Measurements from ENCODE around the gene COLQ. TPM values are rescaled to one million over a fixed set of nuclear protein-coding genes. Genes with fewer than 3 reads are reported as not detected.

Gene COLQ
- polyA plus RNA-seq, 1 donor from 2014 or later: not detected

DNA sequence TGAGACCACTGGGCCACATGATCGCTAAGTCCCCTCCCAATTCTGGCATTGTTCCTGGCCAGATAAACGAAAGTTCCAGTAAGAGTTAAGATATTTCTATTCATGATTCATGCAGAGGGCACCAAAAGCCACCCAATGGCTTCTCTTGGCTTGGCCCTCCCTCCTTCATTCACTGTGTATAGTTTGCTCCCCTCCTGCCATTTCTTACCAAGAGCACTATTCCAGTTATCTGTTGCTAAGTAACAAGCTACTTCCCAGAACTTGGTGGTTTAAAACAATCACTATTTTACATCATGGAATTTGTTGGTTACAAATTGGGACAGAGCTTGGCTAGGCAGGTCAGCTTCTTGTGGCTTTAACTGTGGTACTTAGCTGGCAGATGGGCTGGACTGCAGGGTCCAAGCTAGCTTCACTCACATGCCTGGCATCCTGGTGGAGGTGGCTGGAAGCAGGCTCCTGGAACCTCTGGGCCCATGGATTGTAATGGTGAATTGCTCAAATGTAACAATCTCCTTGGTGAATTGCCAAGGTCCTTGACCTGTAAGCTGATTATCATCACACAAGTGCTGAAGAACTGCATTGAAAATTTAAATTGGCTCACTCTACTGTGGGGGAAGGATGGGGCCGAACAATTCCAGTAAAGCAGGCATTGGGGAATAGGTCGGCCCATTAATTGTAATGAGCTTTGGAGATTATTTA lies 77.5 kb downstream of the COLQ start:
- Mint-ChIP-seq H3K4me3 (no peak overlapping the region), H3K27me3 (no peaks in the 10 kb centered on the region), H3K27ac (no peak overlapping the region), H3K4me1 (peaks cover 0 to 3% (median 0%) of the 10 kb centered on the region in 3 donors), H3K36me3 (peaks cover 2% of the 10 kb centered on the region), H3K9me3 (no peaks in the 10 kb centered on the region)

DNA sequence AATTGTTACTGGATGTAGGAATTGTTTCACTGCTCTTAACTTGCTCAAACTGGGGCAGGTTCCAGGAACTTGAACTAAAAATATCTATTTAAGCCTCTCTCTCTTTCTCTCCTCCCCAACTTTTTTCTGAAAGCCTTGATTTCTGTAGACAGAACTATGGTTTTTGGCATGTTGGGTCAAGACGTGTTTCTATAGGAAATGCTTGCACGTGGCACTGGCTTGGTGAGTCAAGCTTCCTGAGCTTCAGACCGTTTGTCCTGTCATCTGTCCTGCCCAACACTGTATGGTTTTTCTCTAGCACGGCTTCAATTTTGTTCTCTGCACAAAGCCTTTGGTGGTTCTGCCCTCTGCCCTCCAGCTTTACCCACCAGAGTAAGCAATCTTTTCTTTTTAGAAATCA lies 80.6 kb downstream of the COLQ start:
- no peaks in the 10 kb centered on the region for H3K9me3 Mint-ChIP-seq
- H3K27ac Mint-ChIP-seq: no peak overlapping the region
- H3K27me3 Mint-ChIP-seq: no peaks in the 10 kb centered on the region
- H3K36me3 Mint-ChIP-seq: peaks cover 2% of the 10 kb centered on the region
- H3K4me3 Mint-ChIP-seq: no peak overlapping the region
- H3K4me1 Mint-ChIP-seq: peaks cover 0 to 3% (median 0%) of the 10 kb centered on the region in 3 donors

DNA sequence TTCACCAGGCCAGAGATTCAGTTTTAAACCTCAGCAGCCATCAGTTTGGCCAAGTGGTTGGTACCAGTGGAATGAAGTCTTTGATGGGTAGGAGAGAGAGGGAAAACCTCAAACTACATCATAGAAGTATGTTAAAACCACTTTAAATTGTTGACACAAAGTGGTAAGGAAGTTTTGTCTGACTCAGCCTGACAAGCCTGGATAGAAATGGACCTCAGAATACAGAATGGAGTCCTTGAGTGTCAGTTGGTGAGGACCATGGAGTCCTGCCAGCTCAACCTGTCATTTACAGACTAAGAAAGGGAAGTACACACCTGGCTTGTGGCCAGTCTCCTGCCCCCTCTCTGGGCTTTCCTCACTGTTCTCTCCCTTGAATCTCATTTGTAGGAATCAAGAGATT lies 82.0 kb downstream of the COLQ start:
- Mint-ChIP-seq H3K4me1 (peaks cover 0 to 3% (median 0%) of the 10 kb centered on the region in 3 donors), H3K4me3 (no peak overlapping the region), H3K9me3 (no peaks in the 10 kb centered on the region), H3K27ac (peak overlapping the region in 1 of 3 donors; percentile 36), H3K36me3 (peaks cover 2% of the 10 kb centered on the region), H3K27me3 (no peaks in the 10 kb centered on the region)

DNA sequence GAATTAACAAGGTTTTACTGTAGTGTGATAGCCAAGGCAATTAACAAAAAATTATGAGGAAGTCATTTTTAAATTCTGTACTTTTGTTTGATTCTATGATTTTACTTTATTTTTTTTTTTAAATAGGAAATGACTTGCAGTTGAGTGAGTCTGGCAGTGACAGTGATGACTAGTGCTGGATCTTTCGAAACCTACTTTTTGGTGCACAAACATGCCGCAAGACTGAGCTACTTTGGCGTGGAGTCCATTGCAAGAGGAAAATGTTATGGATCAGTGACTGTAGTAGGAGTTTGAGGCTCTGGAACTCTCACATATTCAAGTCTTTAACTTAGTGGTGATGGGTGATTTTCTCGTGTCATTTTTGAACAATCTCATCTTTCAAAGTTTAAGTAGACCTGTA lies 82.5 kb downstream of the COLQ start:
- Mint-ChIP-seq H3K4me1 (peaks cover 0 to 1% (median 0%) of the 10 kb centered on the region in 3 donors), H3K36me3 (no peaks in the 10 kb centered on the region), H3K27me3 (no peaks in the 10 kb centered on the region), H3K4me3 (no peak overlapping the region), H3K27ac (no peak overlapping the region), H3K9me3 (no peaks in the 10 kb centered on the region)

DNA sequence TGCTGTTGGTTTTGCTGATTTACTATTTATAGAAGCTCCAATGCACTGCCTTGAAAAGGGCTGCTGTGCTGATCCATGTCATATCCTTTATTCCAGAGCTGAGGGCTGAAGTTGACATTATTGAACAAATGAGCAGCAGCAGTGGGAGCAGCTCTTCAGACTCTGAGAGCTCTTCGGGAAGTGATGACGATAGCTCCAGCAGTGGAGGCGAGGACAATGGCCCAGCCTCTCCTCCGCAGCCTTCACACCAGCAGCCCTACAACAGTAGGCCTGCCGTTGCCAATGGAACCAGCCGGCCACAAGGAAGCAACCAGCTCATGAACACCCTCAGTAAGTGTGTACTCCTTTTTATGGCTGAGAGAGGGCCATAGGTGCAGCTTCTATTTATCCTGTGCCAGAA lies 85.3 kb downstream of the COLQ start:
- Mint-ChIP-seq H3K9me3 (no peaks in the 10 kb centered on the region), H3K4me3 (no peak overlapping the region), H3K27me3 (no peaks in the 10 kb centered on the region), H3K36me3 (no peaks in the 10 kb centered on the region), H3K27ac (peak overlapping the region in 1 of 3 donors; percentile 59), H3K4me1 (peaks cover under 1 to 2% (median 2%) of the 10 kb centered on the region in 3 donors)

DNA sequence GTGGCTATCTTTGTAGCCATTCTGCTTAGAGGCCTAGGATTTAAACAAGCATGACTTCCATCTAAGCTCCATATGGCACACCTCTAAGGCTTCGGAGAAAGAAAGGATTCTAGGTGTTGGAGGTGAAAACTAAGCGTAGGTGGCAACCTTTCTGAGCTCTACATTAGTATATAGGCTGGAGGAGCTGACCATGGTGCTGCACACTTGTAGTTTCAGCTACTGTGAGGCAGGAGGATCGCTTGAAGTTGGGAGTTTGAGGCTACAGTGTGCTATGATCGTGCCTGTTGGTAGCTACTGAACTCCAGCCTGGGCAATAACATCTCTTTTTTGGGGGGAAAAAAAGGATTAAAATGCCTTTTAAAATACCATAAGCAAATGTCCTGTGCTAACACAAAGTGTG lies 86.8 kb downstream of the COLQ start:
- Mint-ChIP-seq H3K27ac (peak overlapping the region in 1 of 3 donors; percentile 45), H3K4me1 (peaks cover 3 to 4% (median 3%) of the 10 kb centered on the region in 3 donors), H3K27me3 (no peaks in the 10 kb centered on the region), H3K36me3 (no peaks in the 10 kb centered on the region), H3K9me3 (no peaks in the 10 kb centered on the region), H3K4me3 (no peak overlapping the region)

DNA sequence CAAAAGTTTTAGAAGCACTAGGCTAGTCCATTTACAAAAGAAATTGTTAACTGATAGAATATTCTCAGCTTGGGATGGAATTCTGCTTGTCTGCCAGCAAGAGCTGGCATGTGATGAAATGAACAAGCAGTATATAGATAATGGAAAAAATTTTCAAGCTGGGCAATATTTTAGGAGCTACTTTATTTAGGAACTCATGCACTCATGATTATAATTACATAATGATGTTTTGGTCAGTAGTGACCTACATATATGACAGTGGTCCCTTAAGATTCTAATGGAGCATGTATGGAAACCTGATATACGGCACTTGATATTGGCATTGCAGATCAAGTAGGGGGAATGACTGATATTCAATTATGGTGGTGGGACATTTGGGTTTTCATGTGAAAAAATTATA lies 88.0 kb downstream of the COLQ start:
- Mint-ChIP-seq H3K27me3 (no peaks in the 10 kb centered on the region), H3K4me1 (peaks cover 10 to 13% (median 12%) of the 10 kb centered on the region in 3 donors), H3K36me3 (no peaks in the 10 kb centered on the region), H3K27ac (no peak overlapping the region), H3K9me3 (no peaks in the 10 kb centered on the region), H3K4me3 (no peak overlapping the region)

DNA sequence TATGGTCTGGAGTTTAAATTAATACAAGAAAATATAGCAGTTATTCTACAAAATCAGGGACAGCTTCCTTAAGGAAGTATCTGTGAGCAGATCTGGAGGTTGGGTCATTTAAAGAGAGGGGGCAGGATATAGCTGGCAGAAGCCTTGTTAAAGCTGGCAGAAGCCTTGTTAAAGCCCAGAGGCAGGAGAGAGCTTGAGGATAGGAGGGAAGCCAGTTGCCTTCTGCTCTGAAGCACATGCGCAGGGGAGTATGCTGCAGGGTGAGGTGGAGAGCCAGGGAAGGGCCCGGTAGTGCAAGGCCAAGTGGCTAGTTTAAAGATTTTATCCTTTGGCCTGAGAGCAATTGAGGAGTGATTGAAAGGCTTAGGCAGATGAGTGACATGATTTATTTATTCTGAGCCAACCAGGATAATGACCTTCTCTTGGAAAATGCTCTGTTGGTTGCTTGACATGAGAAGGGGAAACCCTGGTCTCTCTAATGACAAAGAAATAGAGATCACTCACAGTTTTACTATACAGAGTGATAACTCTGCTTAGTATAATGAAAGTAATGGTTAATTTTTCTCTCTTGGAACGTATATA lies 90.2 kb downstream of the COLQ start:
- Mint-ChIP-seq H3K27ac (peak overlapping the region in 1 of 3 donors; percentile 63), H3K9me3 (no peaks in the 10 kb centered on the region), H3K4me1 (peaks cover 20 to 30% (median 29%) of the 10 kb centered on the region in 3 donors), H3K4me3 (peak overlapping the region in 1 of 4 donors; percentile 47), H3K27me3 (no peaks in the 10 kb centered on the region), H3K36me3 (no peaks in the 10 kb centered on the region)

DNA sequence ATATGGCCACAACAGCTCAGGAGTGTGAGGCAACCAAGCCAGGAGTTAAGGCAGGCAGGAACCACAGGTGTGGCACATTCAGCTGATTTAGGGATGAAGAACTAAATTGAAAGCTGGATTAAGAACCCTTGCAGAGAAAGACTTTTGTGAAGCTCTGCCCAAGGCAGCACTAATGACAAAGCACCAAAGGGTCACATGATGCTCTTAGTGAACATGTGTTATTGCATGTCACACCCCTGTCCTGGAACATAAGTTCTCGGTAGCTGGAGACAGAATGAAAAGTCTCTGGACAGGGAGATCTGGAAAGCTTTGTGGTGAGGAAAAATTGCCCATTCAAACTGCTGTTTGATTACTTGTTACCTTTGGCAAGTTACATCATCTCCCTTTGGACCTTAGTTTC lies 90.9 kb downstream of the COLQ start:
- H3K36me3 Mint-ChIP-seq: no peaks in the 10 kb centered on the region
- H3K27ac Mint-ChIP-seq: no peak overlapping the region
- no peaks in the 10 kb centered on the region for H3K9me3 Mint-ChIP-seq
- H3K4me3 Mint-ChIP-seq: peak overlapping the region in 1 of 4 donors; percentile 64
- no peaks in the 10 kb centered on the region for H3K27me3 Mint-ChIP-seq
- H3K4me1 Mint-ChIP-seq: peaks cover 24 to 34% (median 31%) of the 10 kb centered on the region in 3 donors

DNA sequence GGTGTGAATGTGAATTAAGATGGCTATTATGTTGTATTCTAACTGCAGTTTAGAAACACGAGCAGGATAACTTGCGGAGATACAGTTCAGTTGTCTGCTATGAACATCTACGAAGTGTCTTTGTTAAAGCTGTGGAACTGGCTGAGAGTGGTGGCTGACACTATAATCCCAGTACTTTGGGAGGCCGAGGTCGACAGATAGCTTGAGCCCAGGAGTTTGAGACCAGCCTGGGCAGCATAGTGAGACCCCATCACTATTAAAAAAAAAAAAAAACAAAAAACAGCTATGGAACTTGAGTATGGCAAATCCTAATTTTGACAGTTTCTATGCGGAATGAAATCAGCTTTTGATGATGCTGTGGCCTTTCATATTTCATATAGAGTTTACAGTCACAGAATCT lies 92.4 kb downstream of the COLQ start:
- H3K9me3 Mint-ChIP-seq: no peaks in the 10 kb centered on the region
- peak overlapping the region; percentile 17 to 97 (median 96) for H3K27ac Mint-ChIP-seq
- H3K4me1 Mint-ChIP-seq: peaks cover 29 to 42% (median 36%) of the 10 kb centered on the region in 3 donors

DNA sequence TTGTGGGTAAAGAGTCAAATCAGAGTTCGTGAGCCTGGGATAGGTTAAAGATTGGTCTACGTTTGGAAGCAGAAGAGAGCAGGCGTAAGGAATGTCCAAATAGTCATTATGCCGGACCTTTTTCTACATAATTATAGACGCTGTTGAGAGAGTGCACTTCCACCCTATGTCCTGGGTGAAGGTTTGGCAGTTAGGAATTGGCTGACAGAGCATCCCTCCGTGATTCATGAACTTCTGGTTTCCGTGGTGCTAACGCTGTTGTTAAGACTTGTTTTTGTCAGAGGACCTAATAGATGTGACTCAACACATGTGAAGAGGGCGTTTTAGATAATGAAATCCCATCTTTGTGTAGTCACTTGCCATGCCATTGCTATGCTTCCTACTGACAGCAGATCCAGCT lies 93.0 kb downstream of the COLQ start:
- H3K4me1 Mint-ChIP-seq: peaks cover 29 to 42% (median 36%) of the 10 kb centered on the region in 3 donors
- H3K9me3 Mint-ChIP-seq: no peaks in the 10 kb centered on the region
- H3K27me3 Mint-ChIP-seq: no peaks in the 10 kb centered on the region
- H3K27ac Mint-ChIP-seq: peak overlapping the region; percentile 82 to 97 (median 96)
- H3K4me3 Mint-ChIP-seq: peak overlapping the region; percentile 95 to 99 (median 98)
- peaks cover 2% of the 10 kb centered on the region for H3K36me3 Mint-ChIP-seq

More for the DNA sequence above, 92.4 kb downstream of the COLQ start:
- H3K27me3 Mint-ChIP-seq: no peaks in the 10 kb centered on the region
- peaks cover 2% of the 10 kb centered on the region for H3K36me3 Mint-ChIP-seq
- peak overlapping the region; percentile 95 to 99 (median 98) for H3K4me3 Mint-ChIP-seq

DNA sequence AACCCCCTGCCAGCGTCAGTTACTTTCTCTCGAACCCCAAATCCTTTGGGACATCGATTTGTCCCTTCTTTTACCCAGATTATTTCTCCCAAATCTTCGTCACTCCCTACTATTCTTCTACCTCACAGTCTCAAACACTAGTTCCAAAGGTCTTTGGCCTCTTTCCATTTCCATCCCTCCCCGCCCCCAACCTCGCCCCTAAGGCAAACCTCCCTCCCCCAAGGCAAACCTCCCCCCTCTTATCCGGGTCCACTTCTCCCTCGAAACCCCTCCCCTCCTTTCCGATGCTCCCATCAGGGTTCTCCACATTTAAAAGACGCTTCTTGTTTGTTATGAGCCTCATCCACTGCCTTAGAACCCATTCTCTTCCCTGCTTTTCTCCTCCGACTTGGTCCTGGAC lies 93.5 kb downstream of the COLQ start:
- peak overlapping the region; percentile 96 to 97 (median 97) for H3K27ac Mint-ChIP-seq
- peaks cover 29 to 42% (median 36%) of the 10 kb centered on the region in 3 donors for H3K4me1 Mint-ChIP-seq
- H3K9me3 Mint-ChIP-seq: no peaks in the 10 kb centered on the region
- H3K36me3 Mint-ChIP-seq: peaks cover 2% of the 10 kb centered on the region
- peak overlapping the region; percentile 95 to 99 (median 98) for H3K4me3 Mint-ChIP-seq
- H3K27me3 Mint-ChIP-seq: no peaks in the 10 kb centered on the region

DNA sequence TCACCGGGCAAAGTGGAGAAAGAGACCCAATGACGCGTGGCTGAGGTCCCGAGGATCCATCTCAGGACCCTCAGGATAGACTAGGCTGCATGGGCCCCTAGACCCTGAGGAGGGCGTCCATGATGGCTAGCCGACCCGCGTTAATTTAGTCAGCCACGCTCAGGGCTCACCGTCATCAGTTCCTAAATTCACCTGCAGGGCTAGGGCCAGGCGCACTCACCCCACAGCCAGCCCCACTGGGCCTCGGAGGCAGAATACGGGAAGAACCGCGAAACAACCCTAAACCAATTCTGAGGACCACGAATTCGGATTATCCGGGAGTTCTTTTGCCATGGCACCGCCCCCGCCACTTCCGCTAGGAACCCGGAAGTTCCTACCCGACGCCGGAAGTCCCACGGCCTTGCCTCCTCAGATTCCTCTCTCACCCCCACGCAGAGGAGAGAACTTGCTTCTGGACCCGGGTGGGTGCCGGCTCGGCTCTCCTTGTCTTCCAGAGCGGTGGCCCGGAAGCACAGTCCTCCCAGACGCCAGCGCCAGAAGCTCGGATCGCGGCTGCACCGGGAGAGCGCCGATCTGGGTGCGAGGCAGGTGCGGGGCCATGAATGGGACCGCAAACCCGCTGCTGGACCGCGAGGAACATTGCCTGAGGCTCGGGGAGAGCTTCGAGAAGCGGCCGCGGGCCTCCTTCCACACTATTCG lies 94.2 kb downstream of the COLQ start, which contains the start of the genes EAF1 and METTL6:
Gene EAF1, plus strand, starts transcription at position 417 of the 699 bp plus-strand sequence. Its CDS starts 182 bp downstream, at position 599.
Gene METTL6, minus strand, starts transcription at position 363 of the 699 bp plus-strand sequence. CDS start 1,033 bp downstream, outside the sequence.
- H3K4me1 Mint-ChIP-seq: peaks cover 29 to 42% (median 36%) of the 10 kb centered on the region in 3 donors
- H3K4me3 Mint-ChIP-seq: peak within 1 kb of the TSS; percentile 95 to 99 (median 98)
- no peaks in the 10 kb centered on the region for H3K27me3 Mint-ChIP-seq
- no peaks in the 10 kb centered on the region for H3K9me3 Mint-ChIP-seq
- peak within 1 kb of the TSS; percentile 96 to 97 (median 97) for H3K27ac Mint-ChIP-seq
- peaks cover 5% of the 10 kb centered on the region for H3K36me3 Mint-ChIP-seq

DNA sequence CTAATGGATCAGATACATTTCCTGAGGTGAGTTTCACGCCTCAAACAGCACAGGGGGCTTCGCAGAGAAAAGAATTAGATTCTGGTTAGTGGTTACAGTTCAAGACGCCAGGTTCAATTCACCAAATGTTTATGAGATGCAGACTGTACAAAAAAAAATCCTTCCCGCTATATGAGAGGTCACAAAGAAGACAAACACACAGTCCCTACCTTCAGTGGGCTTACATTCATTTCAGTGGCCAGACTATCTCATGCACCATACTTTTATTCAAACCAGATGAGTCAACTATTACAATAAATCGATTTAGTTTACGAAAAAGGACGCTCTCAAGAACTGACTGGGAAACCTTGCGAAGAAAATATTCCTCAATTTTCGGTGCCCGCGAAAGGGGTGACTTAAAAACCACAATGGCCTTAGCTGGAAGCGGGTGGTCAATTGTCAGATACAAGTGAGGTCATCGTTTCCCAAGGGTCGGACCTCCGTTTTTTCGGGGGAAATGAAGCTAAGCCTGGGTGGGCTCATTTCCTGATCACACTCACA lies 94.9 kb downstream of the COLQ start:
- no peaks in the 10 kb centered on the region for H3K27me3 Mint-ChIP-seq
- no peaks in the 10 kb centered on the region for H3K9me3 Mint-ChIP-seq
- peak overlapping the region; percentile 96 to 97 (median 97) for H3K27ac Mint-ChIP-seq
- peak overlapping the region; percentile 95 to 99 (median 98) for H3K4me3 Mint-ChIP-seq
- H3K4me1 Mint-ChIP-seq: peaks cover 29 to 42% (median 36%) of the 10 kb centered on the region in 3 donors
- peaks cover 5% of the 10 kb centered on the region for H3K36me3 Mint-ChIP-seq

DNA sequence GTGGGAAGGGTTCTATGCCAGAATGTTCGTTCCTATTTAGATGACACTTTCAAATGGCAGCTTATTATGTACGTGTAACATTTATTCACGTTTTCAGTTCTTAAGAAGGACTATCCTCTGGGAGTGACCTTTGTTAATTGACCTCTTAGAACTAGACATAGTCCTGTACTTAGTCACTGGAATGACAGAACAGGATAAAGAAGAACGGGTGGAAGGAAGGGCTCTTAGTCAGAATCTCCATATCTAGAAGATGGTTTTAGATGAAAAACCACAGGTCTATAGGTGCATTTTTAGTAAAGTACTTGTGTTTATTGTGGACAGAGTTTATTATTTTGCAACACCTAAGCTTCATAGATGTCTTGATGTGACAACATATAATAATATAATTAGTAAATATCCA lies 100.6 kb downstream of the COLQ start:
- no peaks in the 10 kb centered on the region for H3K27me3 Mint-ChIP-seq
- peaks cover 7% of the 10 kb centered on the region for H3K36me3 Mint-ChIP-seq
- H3K4me1 Mint-ChIP-seq: peaks cover 12 to 13% (median 12%) of the 10 kb centered on the region in 3 donors
- no peak overlapping the region for H3K27ac Mint-ChIP-seq
- no peaks in the 10 kb centered on the region for H3K9me3 Mint-ChIP-seq
- peak overlapping the region in 1 of 4 donors; percentile 44 for H3K4me3 Mint-ChIP-seq

Measured in IgD-negative memory B cell (primary cell).